ENCODE measurements around the gene IST1. TPM values are rescaled to one million over a fixed set of nuclear protein-coding genes. Genes with fewer than 3 reads are reported as not detected.

The IST1 gene
- total and polyA plus RNA-seq, 9 of the 15 experiments (the other 6 are each of a cell fraction or from before 2014, with no cell fraction given) = 135 to 334 (median 188) TPM

- no peak for TF ChIP-seq ZNF274 (IDR thresholded peaks at IDR 0.05; ENCODE audit: borderline replicate concordance, low read depth, low read length)
- peak; percentile 22; the same call in 1 of the 2 replicates for TF ChIP-seq TOE1 (IDR thresholded peaks at IDR 0.05; ENCODE audit: borderline replicate concordance)
- no peak for TF ChIP-seq TOE1 (CRISPR knock-in tag; IDR thresholded peaks at IDR 0.05; ENCODE audit: borderline replicate concordance, low read depth)
- TF ChIP-seq SRSF9 (IDR thresholded peaks at IDR 0.05; ENCODE audit: borderline replicate concordance, low read depth, low read length) = no peak
- TF ChIP-seq MXI1 (IDR thresholded peaks at IDR 0.05; ENCODE audit: low read depth, low read length) = 0 out of 2 replicates have a peak, but pooled peaks have one; percentile 20
- TF ChIP-seq HMGN3 (IDR thresholded peaks at IDR 0.05; ENCODE audit: borderline replicate concordance, extremely low read depth, insufficient read length, low read depth, low read length) = peak; percentile 42
- TF ChIP-seq, protein P1, sequence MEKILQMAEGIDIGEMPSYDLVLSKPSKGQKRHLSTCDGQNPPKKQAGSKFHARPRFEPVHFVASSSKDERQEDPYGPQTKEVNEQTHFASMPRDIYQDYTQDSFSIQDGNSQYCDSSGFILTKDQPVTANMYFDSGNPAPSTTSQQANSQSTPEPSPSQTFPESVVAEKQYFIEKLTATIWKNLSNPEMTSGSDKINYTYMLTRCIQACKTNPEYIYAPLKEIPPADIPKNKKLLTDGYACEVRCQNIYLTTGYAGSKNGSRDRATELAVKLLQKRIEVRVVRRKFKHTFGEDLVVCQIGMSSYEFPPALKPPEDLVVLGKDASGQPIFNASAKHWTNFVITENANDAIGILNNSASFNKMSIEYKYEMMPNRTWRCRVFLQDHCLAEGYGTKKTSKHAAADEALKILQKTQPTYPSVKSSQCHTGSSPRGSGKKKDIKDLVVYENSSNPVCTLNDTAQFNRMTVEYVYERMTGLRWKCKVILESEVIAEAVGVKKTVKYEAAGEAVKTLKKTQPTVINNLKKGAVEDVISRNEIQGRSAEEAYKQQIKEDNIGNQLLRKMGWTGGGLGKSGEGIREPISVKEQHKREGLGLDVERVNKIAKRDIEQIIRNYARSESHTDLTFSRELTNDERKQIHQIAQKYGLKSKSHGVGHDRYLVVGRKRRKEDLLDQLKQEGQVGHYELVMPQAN (IDR thresholded peaks at IDR 0.05; ENCODE audit: borderline replicate concordance) = peak; percentile 75
- peak; percentile 18; the same call in 1 of the 2 replicates for TF ChIP-seq NFIC (IDR thresholded peaks at IDR 0.05)
- TF ChIP-seq TCF7L2 (IDR thresholded peaks at IDR 0.05; ENCODE audit: low read depth, low read length) = no peak
- peak; percentile 73; the same call in 1 of the 2 replicates for TF ChIP-seq CREB3 (tag; conservative IDR thresholded peaks at IDR 0.05; ENCODE audit: low read depth)
- TF ChIP-seq BMI1 (IDR thresholded peaks at IDR 0.05; ENCODE audit: low read length) = no peak
- TF ChIP-seq ZNF395 (CRISPR knock-in tag; IDR thresholded peaks at IDR 0.05) = peak; percentile 96
- no peak for TF ChIP-seq NR3C1 (CRISPR knock-in tag; IDR thresholded peaks at IDR 0.05)
- TF ChIP-seq GABPB1 (CRISPR knock-in tag; IDR thresholded peaks at IDR 0.05) = 0 out of 2 replicates have a peak, but pooled peaks have one; percentile 17
- TF ChIP-seq ZNF12 (CRISPR knock-in tag; IDR thresholded peaks at IDR 0.05) = no peak
- TF ChIP-seq VEZF1 (CRISPR knock-in tag; IDR thresholded peaks at IDR 0.05) = peak; percentile 78
- TF ChIP-seq MAFK (IDR thresholded peaks at IDR 0.05; ENCODE audit: low read length) = no peak
- peak in 1 of 2 experiments; percentile 9 for TF ChIP-seq E2F6 (IDR thresholded peaks at IDR 0.05; ENCODE audit: borderline replicate concordance in 1 of 2, extremely low read depth in 1 of 2, insufficient read depth in 1 of 2, insufficient read length in 1 of 2, low read depth in 1 of 2, low read length in 1 of 2, poor library complexity in 1 of 2, severe bottlenecking in 1 of 2)
- no peak for TF ChIP-seq ZBED1 (IDR thresholded peaks at IDR 0.05)
These were observed 11.3 kb upstream of the IST1 start, which contains the start of gene ZNF821 (continued) for GRCh38 chr16:71883849-71884638.

All from K562 (cell line).